ENCODE results near the gene KCNG2.

The KCNG2 gene

GRCh38 chr18:79900610-79901570 is 103.2 kb downstream of the KCNG2 start:
- Mint-ChIP-seq H3K9me3 (peaks cover 14% of the 10 kb centered on the region), H3K36me3 (peaks cover 9% of the 10 kb centered on the region), H3K27me3 (no peaks in the 10 kb centered on the region), H3K27ac (no peak overlapping the region), H3K4me3 (no peak overlapping the region), H3K4me1 (peaks cover 2% of the 10 kb centered on the region)

- H3K4me1 Mint-ChIP-seq, result peaks cover 5% of the 10 kb centered on the region
- no peaks in the 10 kb centered on the region for H3K27me3 Mint-ChIP-seq
- peaks cover 10% of the 10 kb centered on the region for H3K36me3 Mint-ChIP-seq
- H3K9me3 Mint-ChIP-seq, result peaks cover 13% of the 10 kb centered on the region
- peak overlapping the region; percentile 55 for H3K27ac Mint-ChIP-seq
- no peak overlapping the region for H3K4me3 Mint-ChIP-seq
Observed at GRCh38 chr18:79901665-79902064, 103.9 kb downstream of the KCNG2 start.

- H3K9me3 Mint-ChIP-seq, result peaks cover 9% of the 10 kb centered on the region
- H3K36me3 Mint-ChIP-seq, result peaks cover 9% of the 10 kb centered on the region
- H3K4me3 Mint-ChIP-seq, result no peak overlapping the region
- H3K4me1 Mint-ChIP-seq, result peaks cover 5% of the 10 kb centered on the region
- no peak overlapping the region for H3K27ac Mint-ChIP-seq
- H3K27me3 Mint-ChIP-seq, result no peaks in the 10 kb centered on the region
Observed at GRCh38 chr18:79902075-79902474, 104.3 kb downstream of the KCNG2 start.

GRCh38 chr18:79902640-79903039 is 104.9 kb downstream of the KCNG2 start:
- Mint-ChIP-seq H3K9me3 (peaks cover 4% of the 10 kb centered on the region), H3K4me1 (peaks cover 5% of the 10 kb centered on the region), H3K27me3 (no peaks in the 10 kb centered on the region), H3K27ac (no peak overlapping the region), H3K4me3 (no peak overlapping the region), H3K36me3 (peaks cover 6% of the 10 kb centered on the region)

- Mint-ChIP-seq H3K27me3 (no peaks in the 10 kb centered on the region), H3K4me3 (no peak overlapping the region), H3K9me3 (no peaks in the 10 kb centered on the region), H3K36me3 (peaks cover 5% of the 10 kb centered on the region), H3K27ac (no peak overlapping the region), H3K4me1 (peaks cover 5% of the 10 kb centered on the region)
Observed at GRCh38 chr18:79903071-79903635, 105.4 kb downstream of the KCNG2 start.

- Mint-ChIP-seq H3K27ac (no peak overlapping the region), H3K27me3 (no peaks in the 10 kb centered on the region), H3K9me3 (no peaks in the 10 kb centered on the region), H3K36me3 (peaks cover 9% of the 10 kb centered on the region), H3K4me3 (no peak overlapping the region), H3K4me1 (peaks cover 5% of the 10 kb centered on the region)
Observed at GRCh38 chr18:79903787-79904356, 106.1 kb downstream of the KCNG2 start.

- Mint-ChIP-seq H3K4me3 (no peak overlapping the region), H3K27ac (no peak overlapping the region), H3K4me1 (peaks cover 5% of the 10 kb centered on the region), H3K27me3 (no peaks in the 10 kb centered on the region), H3K9me3 (no peaks in the 10 kb centered on the region), H3K36me3 (peaks cover 9% of the 10 kb centered on the region)
Observed at GRCh38 chr18:79904357-79905147, 106.8 kb downstream of the KCNG2 start.

- Mint-ChIP-seq H3K36me3 (peaks cover 9% of the 10 kb centered on the region), H3K27me3 (no peaks in the 10 kb centered on the region), H3K4me1 (peaks cover 7% of the 10 kb centered on the region), H3K27ac (no peak overlapping the region), H3K4me3 (no peak overlapping the region), H3K9me3 (no peaks in the 10 kb centered on the region)
Observed at GRCh38 chr18:79905389-79905911, 107.7 kb downstream of the KCNG2 start.

- Mint-ChIP-seq H3K27me3 (no peaks in the 10 kb centered on the region), H3K36me3 (peaks cover 9% of the 10 kb centered on the region), H3K27ac (peak overlapping the region; percentile 12), H3K4me1 (peaks cover 12% of the 10 kb centered on the region), H3K9me3 (no peaks in the 10 kb centered on the region), H3K4me3 (no peak overlapping the region)
Observed at GRCh38 chr18:79905993-79906392, 108.3 kb downstream of the KCNG2 start.

- no peak overlapping the region for H3K4me3 Mint-ChIP-seq
- H3K27ac Mint-ChIP-seq, result no peak overlapping the region
- H3K4me1 Mint-ChIP-seq, result peaks cover 12% of the 10 kb centered on the region
- H3K27me3 Mint-ChIP-seq, result no peaks in the 10 kb centered on the region
- H3K36me3 Mint-ChIP-seq, result peaks cover 9% of the 10 kb centered on the region
- no peaks in the 10 kb centered on the region for H3K9me3 Mint-ChIP-seq
Observed at GRCh38 chr18:79906706-79907105, 109.0 kb downstream of the KCNG2 start.

GRCh38 chr18:79910563-79911343 is 113.0 kb downstream of the KCNG2 start:
- no peaks in the 10 kb centered on the region for H3K9me3 Mint-ChIP-seq
- no peak overlapping the region for H3K27ac Mint-ChIP-seq
- no peaks in the 10 kb centered on the region for H3K27me3 Mint-ChIP-seq
- H3K36me3 Mint-ChIP-seq, result peaks cover 8% of the 10 kb centered on the region
- peaks cover 34% of the 10 kb centered on the region for H3K4me1 Mint-ChIP-seq
- no peak overlapping the region for H3K4me3 Mint-ChIP-seq

GRCh38 chr18:79911344-79912270 is 113.9 kb downstream of the KCNG2 start:
- H3K4me1 Mint-ChIP-seq, result peaks cover 29% of the 10 kb centered on the region
- peaks cover 8% of the 10 kb centered on the region for H3K36me3 Mint-ChIP-seq
- no peak overlapping the region for H3K4me3 Mint-ChIP-seq
- no peaks in the 10 kb centered on the region for H3K9me3 Mint-ChIP-seq
- no peak overlapping the region for H3K27ac Mint-ChIP-seq
- H3K27me3 Mint-ChIP-seq, result no peaks in the 10 kb centered on the region

GRCh38 chr18:79912409-79912991 is 114.8 kb downstream of the KCNG2 start:
- Mint-ChIP-seq H3K27ac (peak overlapping the region; percentile 23), H3K9me3 (no peaks in the 10 kb centered on the region), H3K27me3 (no peaks in the 10 kb centered on the region), H3K36me3 (peaks cover 10% of the 10 kb centered on the region), H3K4me1 (peaks cover 29% of the 10 kb centered on the region), H3K4me3 (no peak overlapping the region)
